Retinal pigment epithelial cell (primary cell): ENCODE results near the gene TMTC4.

Source experiments
- DNase-seq: peaks from one replicate; pipeline ENCODE4 v3.0.0-alpha.2; 2010; ENCODE audit warnings: low read depth
- H3K4me3 ChIP-seq: 2 replicates; pipeline ENCODE4 v1.5.1; 2011; ENCODE audit warnings: mild to moderate bottlenecking, low read length, control low read depth, moderate library complexity
- TF ChIP-seq, protein P1 (sequence below): conservative IDR thresholded peaks from 2 replicates; pipeline ENCODE4 v1.5.1; 2011; ENCODE audit warnings: low read depth, low read length, control low read depth, inconsistent platforms

Gene TMTC4

GRCh38 chr13:100611678-100612492 is 62.7 kb downstream of the TMTC4 start:
- TF ChIP-seq, protein P1, sequence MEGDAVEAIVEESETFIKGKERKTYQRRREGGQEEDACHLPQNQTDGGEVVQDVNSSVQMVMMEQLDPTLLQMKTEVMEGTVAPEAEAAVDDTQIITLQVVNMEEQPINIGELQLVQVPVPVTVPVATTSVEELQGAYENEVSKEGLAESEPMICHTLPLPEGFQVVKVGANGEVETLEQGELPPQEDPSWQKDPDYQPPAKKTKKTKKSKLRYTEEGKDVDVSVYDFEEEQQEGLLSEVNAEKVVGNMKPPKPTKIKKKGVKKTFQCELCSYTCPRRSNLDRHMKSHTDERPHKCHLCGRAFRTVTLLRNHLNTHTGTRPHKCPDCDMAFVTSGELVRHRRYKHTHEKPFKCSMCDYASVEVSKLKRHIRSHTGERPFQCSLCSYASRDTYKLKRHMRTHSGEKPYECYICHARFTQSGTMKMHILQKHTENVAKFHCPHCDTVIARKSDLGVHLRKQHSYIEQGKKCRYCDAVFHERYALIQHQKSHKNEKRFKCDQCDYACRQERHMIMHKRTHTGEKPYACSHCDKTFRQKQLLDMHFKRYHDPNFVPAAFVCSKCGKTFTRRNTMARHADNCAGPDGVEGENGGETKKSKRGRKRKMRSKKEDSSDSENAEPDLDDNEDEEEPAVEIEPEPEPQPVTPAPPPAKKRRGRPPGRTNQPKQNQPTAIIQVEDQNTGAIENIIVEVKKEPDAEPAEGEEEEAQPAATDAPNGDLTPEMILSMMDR, result no peak
- H3K4me3 ChIP-seq, result no peak overlapping the region
- no peak for DNase-seq

DNA sequence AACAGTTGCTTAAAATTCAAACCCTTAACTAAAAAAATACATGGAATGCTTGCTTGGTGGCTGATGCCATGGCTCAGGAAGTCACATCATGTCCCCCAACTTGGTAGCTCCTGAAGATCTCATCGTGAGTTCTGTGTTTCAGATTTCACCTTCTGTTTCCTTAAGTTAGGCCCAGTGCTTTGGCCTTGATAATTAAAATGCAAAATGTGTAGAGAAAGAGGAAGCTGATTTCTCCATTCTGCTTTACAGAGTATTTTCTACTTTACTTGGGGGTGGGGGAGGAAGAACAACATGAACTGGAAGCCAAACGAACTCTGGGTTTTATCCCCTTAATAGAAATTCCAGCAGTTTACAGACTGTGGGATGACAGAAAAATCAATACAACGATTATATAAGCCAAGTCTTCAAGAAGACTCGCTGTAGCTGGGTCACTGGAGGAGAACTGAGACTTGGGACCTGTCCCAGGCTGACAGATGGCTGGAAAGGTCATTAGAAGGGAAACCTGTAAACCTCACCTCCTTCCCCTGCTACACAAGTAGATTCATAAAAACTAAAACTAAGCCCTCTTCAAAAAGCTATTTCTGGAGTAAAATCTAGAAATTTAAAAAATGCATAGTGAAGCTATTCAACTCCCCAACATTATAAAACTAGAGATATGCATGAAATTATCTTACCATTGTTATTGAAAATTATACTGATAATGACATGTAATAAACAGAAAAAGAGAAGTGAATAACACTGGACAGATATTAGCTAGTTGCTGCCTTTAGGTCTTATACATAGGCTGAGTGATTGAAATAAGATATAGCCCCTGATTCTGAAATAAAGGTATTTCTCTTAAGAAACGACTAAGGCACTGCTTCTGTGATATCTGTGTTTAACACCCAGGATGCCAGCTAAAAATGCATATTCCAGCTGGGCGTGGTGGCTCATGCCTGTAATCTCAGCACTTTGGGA is 63.9 kb downstream of the TMTC4 start:
- no peak overlapping the region for H3K4me3 ChIP-seq
- TF ChIP-seq, protein P1, result no peak
- DNase-seq, result no peak

GRCh38 chr13:100608906-100609305 is 65.7 kb downstream of the TMTC4 start:
- TF ChIP-seq, protein P1, result no peak
- no peak for DNase-seq
- H3K4me3 ChIP-seq, result no peak overlapping the region

GRCh38 chr13:100608489-100608888 is 66.1 kb downstream of the TMTC4 start:
- no peak overlapping the region for H3K4me3 ChIP-seq
- DNase-seq, result no peak
- TF ChIP-seq, protein P1, result no peak

DNA sequence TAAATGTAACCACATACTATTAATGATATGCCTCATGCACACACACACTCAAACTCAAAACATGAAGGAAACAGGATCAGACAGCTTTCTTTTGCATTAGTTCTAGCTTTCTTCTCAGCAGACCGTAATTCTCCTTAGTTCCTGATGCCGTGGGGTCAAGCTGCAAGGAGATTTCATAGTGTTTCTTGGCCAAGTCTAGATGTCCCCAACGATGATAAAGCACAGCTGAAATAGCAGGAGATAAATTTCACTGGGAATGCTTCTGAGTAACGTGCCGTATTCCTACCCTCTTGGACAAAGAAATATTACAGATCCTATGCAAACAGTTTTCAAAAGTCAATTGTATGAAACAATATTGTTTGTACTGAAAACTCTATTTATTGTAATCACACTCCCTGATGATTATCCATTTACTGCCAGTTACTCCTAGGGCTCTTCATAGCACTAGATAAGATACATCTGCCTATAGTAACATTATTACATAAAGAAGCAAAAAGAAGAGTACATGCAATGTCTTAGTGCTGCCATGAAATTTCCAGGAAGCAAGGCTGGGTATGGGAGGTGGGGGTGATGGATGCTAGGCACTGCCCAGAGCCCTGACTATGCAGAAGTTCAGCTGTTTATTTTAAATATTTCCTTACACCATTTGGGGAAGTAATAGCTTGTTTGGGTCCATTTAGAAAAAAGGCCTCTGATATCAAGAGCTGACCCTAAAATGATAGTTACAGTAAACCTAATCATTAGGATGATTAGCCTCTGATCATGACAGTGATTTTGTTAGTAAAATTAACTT is 69.5 kb downstream of the TMTC4 start:
- TF ChIP-seq, protein P1, result no peak
- DNase-seq, result no peak
- H3K4me3 ChIP-seq, result no peak overlapping the region

DNA sequence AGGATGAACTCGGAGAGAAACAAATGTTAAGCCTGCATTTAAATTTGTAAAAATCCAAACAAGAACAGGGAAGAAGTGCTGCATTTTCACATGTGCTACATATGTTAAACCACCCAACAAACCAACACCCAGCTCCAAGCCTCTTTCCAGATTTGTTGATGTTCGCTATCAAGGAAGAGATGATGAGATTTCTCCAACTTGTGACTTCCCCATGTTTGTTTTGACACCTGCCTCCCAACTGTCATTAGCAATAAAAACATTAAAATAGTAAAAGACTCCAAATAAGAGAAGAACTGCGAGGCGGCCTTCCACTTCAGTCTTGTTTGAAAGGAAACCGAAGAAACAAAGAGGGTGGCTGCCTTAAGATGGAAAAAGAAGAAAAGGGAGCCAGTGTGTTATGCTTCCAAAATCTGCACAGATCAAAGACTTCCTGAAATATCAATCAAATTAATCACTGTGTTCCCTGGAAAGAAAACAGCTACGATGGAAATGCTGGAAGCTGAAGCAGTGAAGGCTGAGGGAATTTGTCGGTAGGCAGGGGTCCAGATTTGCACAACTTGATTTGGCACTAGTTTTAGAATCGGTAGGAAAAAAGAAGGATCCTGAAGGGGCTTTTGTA is 72.0 kb downstream of the TMTC4 start:
- DNase-seq, result no peak
- TF ChIP-seq, protein P1, result no peak
- H3K4me3 ChIP-seq, result no peak overlapping the region
